ENCODE results near the gene CPXM2.

- TF ChIP-seq TAF1 (IDR thresholded peaks at IDR 0.05; ENCODE audit: low read depth, low read length) (no peak), POLR2A (IDR thresholded peaks at IDR 0.05; ENCODE audit: low read depth, low read length) (no peak), POLR2AphosphoS5 (IDR thresholded peaks at IDR 0.05; ENCODE audit: low read depth, low read length) (no peak)
Measured at GRCh38 chr10:123858907-123859652, 32.5 kb downstream of the CPXM2 start.
